Right ventricle myocardium superior (tissue), 1 donor: ENCODE results near the gene TMEM242. TPM values are rescaled to one million over a fixed set of nuclear protein-coding genes. Genes with fewer than 3 reads are reported as not detected.

Experiments used
- ATAC-seq: fragments of 200-7000 bp; cut with Tn5 transposase; one replicate; pipeline ENCODE4 v1.9.1; 2020; ENCODE audit warnings: mild to moderate bottlenecking; ENCODE audit not compliant: poor library complexity
- DNase-seq: peaks from one replicate; pipeline ENCODE4 v3.0.0-alpha.2; 2020
- intact Hi-C: fragments of 100-400 bp; cut with DNase I; formaldehyde crosslinking; loops from one replicate; pipeline ENCODE4 v1.11.2; 2022
- total RNA-seq: library from RNA; stranded (reverse); fragmentation: NEBNext Ultra II Directional; extraction: Animal tissue kit (Norgen Biotek cat#: 25700); gene quantifications from one replicate; pipeline ENCODE4 v1.2.1, GENCODE V29; 2021
- donor health status: DM: no; HTN: yes; CAD: no; lungs with severe emphysema.

TMEM242 gene
- total RNA-seq, 1 donor from 2014 or later: 18.1 TPM

DNA sequence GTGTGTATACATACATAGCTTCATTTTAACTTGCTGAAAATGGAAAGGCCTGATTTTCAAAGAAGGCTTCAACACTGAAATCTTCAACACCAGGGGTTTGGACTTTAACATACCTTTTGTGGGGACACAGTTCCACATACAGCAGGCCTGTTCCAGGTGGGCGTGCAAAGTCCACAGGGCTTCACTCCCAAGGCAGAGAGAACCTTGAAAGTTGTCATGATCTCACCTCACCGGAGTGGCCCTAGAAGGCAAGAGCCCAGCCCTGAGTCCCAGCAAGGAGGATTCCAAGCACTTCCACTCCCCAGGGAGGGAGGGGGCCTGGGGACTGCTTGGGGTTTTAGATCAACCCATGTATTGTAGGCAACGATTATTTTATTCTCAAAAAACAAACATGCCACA, 47.2 kb downstream of the TMEM242 start:
- intact Hi-C loops: no loop called here
- no peak for ATAC-seq
- DNase-seq: no peak

DNA sequence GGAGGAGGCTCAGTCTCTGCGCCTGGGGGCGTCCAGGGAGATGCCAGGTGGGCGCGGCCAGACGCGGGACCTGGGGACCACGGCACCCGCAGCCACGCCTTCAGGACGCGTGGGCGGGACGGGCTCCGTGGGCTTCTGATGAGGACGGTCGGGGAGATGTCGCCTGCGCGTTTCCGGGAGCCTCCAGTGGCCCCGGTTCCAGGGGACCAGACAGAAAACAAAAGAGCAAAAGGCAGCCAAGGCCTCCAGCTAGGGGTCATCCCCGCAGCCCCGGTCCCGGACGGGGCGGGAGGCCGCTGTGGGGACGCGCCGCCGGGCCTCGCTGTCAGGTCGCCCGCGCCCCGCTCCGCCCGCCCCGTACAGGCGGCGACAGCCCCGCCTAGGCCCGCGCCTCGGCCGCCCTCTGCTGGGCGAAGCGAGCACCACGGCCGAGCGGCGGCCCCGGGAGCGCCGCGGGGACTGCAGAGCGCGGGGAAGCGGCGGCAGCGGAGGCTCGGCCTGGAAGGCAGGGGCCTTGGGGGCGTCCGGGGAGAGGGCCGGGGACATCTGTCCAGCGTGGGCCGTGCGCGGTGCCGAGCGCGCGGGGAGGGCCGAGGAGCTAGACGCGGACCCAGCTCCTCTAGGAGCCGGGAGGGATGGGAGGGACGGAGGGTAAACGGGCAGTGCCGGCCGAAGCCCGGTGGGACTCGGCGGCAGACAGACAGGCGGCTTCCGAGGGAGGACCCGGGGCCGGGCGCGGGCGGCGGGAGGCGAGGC, 48.7 kb downstream of the TMEM242 start:
- peak; percentile 99 for ATAC-seq
- peak; percentile 85 for DNase-seq
- intact Hi-C loops: loop anchor here (5.0 kb wide), 1 partner anchor 252 kb away; no protein-coding TSS in a partner anchor

DNA sequence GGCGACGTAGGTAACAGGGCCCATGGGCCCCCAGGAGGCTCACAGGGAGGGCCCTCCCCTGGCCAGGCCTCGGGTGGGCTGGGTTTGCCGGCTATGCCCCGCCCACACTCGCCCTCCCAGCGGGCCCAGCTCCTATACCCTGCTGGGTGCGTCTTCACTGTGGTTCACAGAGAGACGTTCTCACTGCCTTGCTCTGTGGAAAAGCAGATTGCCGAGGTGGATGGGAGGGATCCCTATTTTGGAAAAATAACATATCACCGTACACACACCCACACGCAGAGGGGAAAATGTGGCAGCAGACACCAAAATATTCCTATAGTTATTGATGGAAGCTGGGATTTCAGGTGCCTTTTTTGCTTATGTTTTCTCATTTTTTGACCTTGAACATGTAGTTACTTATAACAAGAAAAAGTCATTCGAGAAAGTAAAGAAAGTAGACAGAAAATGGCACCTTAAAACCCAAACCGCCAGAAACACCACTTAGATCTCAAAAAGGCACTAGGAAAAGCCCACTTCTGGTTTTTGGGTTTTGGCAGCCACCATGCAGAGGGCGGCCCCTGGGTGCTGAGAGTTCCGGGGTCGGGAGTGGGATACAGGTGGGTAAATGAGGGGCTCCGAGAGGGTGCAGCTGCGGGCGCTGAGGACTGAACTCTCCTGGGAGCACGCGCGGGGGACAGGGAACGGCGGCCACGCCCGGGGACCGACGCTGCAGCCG, 49.4 kb downstream of the TMEM242 start:
- intact Hi-C loops: loop anchor here (2.0 to 5.0 kb wide), 2 partner anchors 39 to 252 kb away; no protein-coding TSS in a partner anchor
- DNase-seq: peak; percentile 66
- peak; percentile 33 for ATAC-seq

GRCh38 chr6:157272866-157273755, 50.2 kb downstream of the TMEM242 start:
- DNase-seq (no peak), ATAC-seq (no peak)
- intact Hi-C loops: loop anchor here (2.0 to 5.0 kb wide), 2 partner anchors 38 to 251 kb away; no protein-coding TSS in a partner anchor

DNA sequence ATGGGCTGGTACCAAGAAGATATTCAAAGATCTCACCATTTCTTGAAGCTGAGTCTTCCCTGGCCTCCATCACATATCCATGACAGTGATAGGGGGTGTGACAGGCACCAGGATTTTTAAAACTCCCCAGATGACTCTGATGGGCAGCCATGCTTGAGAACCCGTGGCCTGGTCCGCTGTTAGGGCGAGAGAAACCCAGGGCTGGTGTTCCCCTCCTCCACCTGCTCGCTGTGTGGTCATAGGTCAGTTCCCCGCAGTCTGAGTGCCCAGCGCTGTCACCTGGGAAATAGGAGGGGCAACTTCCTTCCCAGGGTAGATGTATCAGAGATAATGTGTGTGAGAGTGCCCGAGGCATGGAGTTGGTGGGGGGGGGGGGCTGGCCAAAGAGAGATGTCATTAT, 50.9 kb downstream of the TMEM242 start:
- intact Hi-C loops: loop anchor here (2.0 to 5.0 kb wide), 2 partner anchors 38 to 250 kb away; no protein-coding TSS in a partner anchor
- no peak for DNase-seq
- ATAC-seq: no peak

DNA sequence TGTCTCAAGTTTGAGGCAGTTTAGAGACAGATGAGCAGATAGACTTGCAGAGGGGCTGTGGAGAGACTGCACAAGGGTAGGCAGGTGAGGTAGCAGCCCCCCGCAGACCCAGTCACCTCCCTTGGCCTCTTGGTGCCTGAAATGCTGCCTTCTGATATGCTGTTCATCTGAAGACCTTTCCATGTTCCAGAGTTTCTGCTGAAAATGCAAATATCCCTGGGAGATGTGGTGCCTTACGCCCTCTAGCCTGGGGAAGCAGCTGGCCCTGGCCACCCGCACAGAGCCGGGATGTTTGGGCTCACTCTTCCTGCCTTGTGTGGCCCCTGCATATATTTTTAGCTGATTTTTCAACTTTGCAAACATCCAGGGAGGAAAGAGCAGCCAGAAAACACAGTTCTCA, 51.4 kb downstream of the TMEM242 start:
- ATAC-seq (no peak), DNase-seq (no peak)
- intact Hi-C loops: loop anchor here (2.0 to 5.0 kb wide), 2 partner anchors 37 to 250 kb away; no protein-coding TSS in a partner anchor

GRCh38 chr6:157271441-157271840, 51.9 kb downstream of the TMEM242 start:
- no peak for ATAC-seq
- no peak for DNase-seq
- intact Hi-C loops: loop anchor here (5.0 kb wide), 1 partner anchor 249 kb away; no protein-coding TSS in a partner anchor

- ATAC-seq: no peak
- intact Hi-C loops: loop anchor here (5.0 kb wide), 1 partner anchor 249 kb away; no protein-coding TSS in a partner anchor
- no peak for DNase-seq
Observed at GRCh38 chr6:157270916-157271315, 52.4 kb downstream of the TMEM242 start.

DNA sequence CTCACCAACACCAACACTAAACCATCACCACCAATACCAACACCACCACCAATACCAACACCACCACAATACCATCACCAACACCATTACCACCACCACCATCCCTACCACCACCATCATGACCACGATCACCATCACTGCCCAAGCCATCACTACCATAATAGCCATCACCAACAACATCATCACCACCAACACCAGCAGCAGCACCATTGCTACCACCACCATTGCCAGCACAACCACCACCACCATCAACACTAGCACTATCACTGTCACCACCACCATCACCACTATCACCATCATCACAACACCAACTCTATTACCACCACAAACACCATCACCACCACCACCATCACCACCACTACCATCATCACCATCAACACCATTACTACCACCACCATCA, 53.0 kb downstream of the TMEM242 start:
- no peak for DNase-seq
- no peak for ATAC-seq
- intact Hi-C loops: loop anchor here (5.0 kb wide), 1 partner anchor 248 kb away; no protein-coding TSS in a partner anchor

- peak; percentile 87 for DNase-seq
- intact Hi-C loops: no loop called here
- ATAC-seq: peak; percentile 83
Observed at GRCh38 chr6:157269261-157269794, 54.0 kb downstream of the TMEM242 start.

GRCh38 chr6:157268835-157269234, 54.5 kb downstream of the TMEM242 start:
- DNase-seq (no peak), ATAC-seq (peak; percentile 21)
- intact Hi-C loops: no loop called here

GRCh38 chr6:157268396-157268795, 54.9 kb downstream of the TMEM242 start:
- intact Hi-C loops: no loop called here
- no peak for DNase-seq
- no peak for ATAC-seq

DNA sequence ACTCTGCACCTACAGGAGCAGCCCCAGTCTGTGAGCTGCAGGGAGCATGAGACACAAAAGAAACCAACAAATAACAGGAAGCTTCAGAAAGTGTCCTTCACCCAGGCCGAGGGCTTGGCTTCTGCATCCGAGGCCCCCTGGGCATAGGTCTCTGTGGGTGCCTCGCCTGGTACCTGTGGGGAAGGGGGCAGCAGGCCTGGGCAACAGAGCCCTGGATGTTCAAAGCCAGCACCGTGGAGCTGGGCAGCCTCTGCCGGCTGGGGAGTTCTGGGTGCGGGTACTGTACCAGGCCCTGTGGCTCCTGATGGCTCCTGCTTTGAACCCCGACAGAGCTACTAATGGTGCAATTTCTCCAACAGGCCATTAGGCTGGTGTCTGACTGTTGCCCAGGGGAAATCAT, 55.7 kb downstream of the TMEM242 start:
- ATAC-seq (no peak), DNase-seq (no peak)
- intact Hi-C loops: no loop called here

DNA sequence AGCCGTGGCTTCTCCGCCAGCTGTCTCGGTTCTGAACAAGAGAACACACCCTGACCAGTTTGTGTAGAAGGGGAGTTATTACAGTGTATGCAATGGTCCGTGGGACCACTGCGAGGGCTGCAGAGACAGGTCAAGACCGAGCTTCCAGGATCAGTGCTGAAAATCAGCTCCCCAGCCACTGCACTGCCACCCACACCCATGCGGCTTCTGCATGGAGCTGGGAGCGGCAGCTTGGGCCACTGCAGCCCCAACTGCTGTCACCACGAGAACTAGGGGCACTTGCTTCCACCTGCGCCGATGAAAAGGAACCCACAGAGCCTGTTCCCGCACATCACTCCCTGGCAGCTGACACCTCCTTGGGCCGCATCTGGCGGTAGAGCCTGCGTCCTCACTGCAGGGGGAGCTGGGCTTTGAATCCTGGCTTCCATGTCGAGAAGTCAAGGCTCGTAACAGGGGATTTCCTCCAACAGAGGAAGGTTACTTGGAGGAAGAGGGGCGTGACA, 56.2 kb downstream of the TMEM242 start:
- intact Hi-C loops: no loop called here
- DNase-seq (no peak), ATAC-seq (no peak)

- no peak for ATAC-seq
- DNase-seq: no peak
- intact Hi-C loops: no loop called here
Observed at GRCh38 chr6:157266274-157267101, 56.8 kb downstream of the TMEM242 start.

GRCh38 chr6:157265635-157266034, 57.7 kb downstream of the TMEM242 start:
- DNase-seq (no peak), ATAC-seq (no peak)
- intact Hi-C loops: no loop called here

- ATAC-seq (no peak), DNase-seq (no peak)
- intact Hi-C loops: no loop called here
Observed at GRCh38 chr6:157265186-157265585, 58.1 kb downstream of the TMEM242 start.
